Esophagus muscularis mucosa (tissue), 3 donors: ENCODE data around the gene PLCG2.
"Not testable (repeated sequence)": the region's sequence is repeated elsewhere in the genome, so short reads cannot be mapped to it uniquely, and the experiment has no call there.

Experiments used
- CTCF ChIP-seq, 3 experiments: fragments of 200-600 bp in 2 of 3; fragments of 450-650 bp in 1 of 3; sonication (generic) in 2 of 3; IDR thresholded peaks; one replicate each; pipeline ENCODE4 v1.5.1; 2017 to 2019; ENCODE audit warnings: antibody characterized with exemption in 3 of 3, mild to moderate bottlenecking in 2 of 3, moderate library complexity in 1 of 3
- EP300 ChIP-seq: sonication (generic); formaldehyde crosslinking; IDR thresholded peaks from one replicate; pipeline ENCODE4 v1.6.1; 2017; ENCODE audit warnings: antibody characterized with exemption

- TF ChIP-seq CTCF (IDR thresholded peaks at IDR 0.05); EP300: not testable (repeated sequence)
Measured at GRCh38 chr16:81741430-81741770, 37.7 kb upstream of the PLCG2 start.
